BLaER1 treated with 17β-estradiol and CSF1 and Interleukin-3, amounts not matched to agents 10 nM and 100 nM (cell line): ENCODE data around the gene DLAT.
"Not testable (repeated sequence)": the region's sequence is repeated elsewhere in the genome, so short reads cannot be mapped to it uniquely, and the experiment has no call there.

Experiments used
- H3K27ac ChIP-seq, 11 experiments: shearing (Covaris generic); formaldehyde crosslinking; 2 replicates each; pipeline ENCODE4 v1.8.1; 2022
- H3K27me3 ChIP-seq, 11 experiments: shearing (Covaris generic); formaldehyde crosslinking; 2 replicates each; pipeline ENCODE4 v1.8.1; 2022
- H3K36me3 ChIP-seq, 11 experiments: shearing (Covaris generic); formaldehyde crosslinking; 2 replicates each; pipeline ENCODE4 v1.8.1; 2022
- H3K4me1 ChIP-seq, 10 experiments: shearing (Covaris generic); formaldehyde crosslinking; 2 replicates each; pipeline ENCODE4 v1.8.1; 2022
- H3K4me2 ChIP-seq, 11 experiments: shearing (Covaris generic); formaldehyde crosslinking; 2 replicates each; pipeline ENCODE4 v1.8.1; 2022
- H3K4me3 ChIP-seq, 10 experiments: shearing (Covaris generic); formaldehyde crosslinking; 2 replicates each; pipeline ENCODE4 v1.8.1; 2022
- H3K9ac ChIP-seq, 11 experiments: shearing (Covaris generic); formaldehyde crosslinking; 2 replicates each; pipeline ENCODE4 v1.8.1; 2022
- H3K9me3 ChIP-seq, 11 experiments: shearing (Covaris generic); formaldehyde crosslinking; replicated peaks in 1 of 11; 2 replicates each; pipeline ENCODE4 v1.8.1; 2022
- H4K20me1 ChIP-seq, 11 experiments: shearing (Covaris generic); formaldehyde crosslinking; 2 replicates each; pipeline ENCODE4 v1.8.1; 2022
- Cebpa-rat ChIP-seq, 11 experiments: shearing (Covaris generic); IDR thresholded peaks; 2 replicates each; pipeline ENCODE4 v1.8.1; 2022

Gene DLAT

GRCh38 chr11:112016765-112017376, 8.3 kb upstream of the DLAT start:
- Histone ChIP-seq H3K27me3 (no peaks in the 10 kb centered on the region), H3K36me3 (no peaks in the 10 kb centered on the region), H3K4me2 (peak overlapping the region in 7 of 11 experiments; percentile 16 to 56 (median 22); a peak in 11 of 22 replicates), H3K9ac (no peak overlapping the region), H3K4me3 (no peak overlapping the region), H3K27ac (peak overlapping the region in 1 of 11 experiments; percentile 37; a peak in 2 of 22 replicates), H3K4me1 (peaks cover 0 to 12% (median 10%) of the 10 kb centered on the region in 10 experiments; a peak in 11 of 20 replicates), H4K20me1 (no peaks in the 10 kb centered on the region), H3K9me3 (no peaks in the 10 kb centered on the region)
- no peak for TF ChIP-seq Cebpa-rat (IDR thresholded peaks at IDR 0.05)

DNA sequence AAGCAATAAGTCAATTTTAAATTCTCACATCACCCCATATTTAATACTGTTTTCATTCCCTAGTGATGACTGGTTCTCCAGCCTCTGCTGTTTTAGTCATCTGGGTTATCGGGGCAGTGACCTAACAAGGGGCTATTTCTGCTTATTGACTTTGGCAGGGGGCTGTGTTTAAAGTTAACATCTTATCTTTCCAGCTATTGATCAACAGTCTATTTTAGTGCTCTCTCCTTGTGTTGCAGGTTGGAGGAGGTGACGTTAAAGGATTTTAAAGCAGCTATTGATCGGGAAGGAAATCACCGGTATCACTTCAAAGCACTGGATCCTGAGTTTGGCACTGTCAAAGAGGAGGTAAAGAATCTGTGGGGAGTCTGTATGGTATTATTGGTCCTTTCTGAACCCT, 7.7 kb upstream of the DLAT start:
- no peak overlapping the region for H3K9ac ChIP-seq
- no peak overlapping the region for H3K27ac ChIP-seq
- H3K4me3 ChIP-seq, result no peak overlapping the region
- H3K4me2 ChIP-seq, result no peak overlapping the region
- H3K27me3 ChIP-seq, result no peaks in the 10 kb centered on the region
- no peaks in the 10 kb centered on the region for H3K9me3 ChIP-seq
- no peak for TF ChIP-seq Cebpa-rat (IDR thresholded peaks at IDR 0.05)
- H3K36me3 ChIP-seq, result no peaks in the 10 kb centered on the region
- peaks cover 0 to 12% (median 10%) of the 10 kb centered on the region in 10 experiments; a peak in 11 of 20 replicates for H3K4me1 ChIP-seq
- H4K20me1 ChIP-seq, result no peaks in the 10 kb centered on the region

- Histone ChIP-seq H3K27ac (no peak overlapping the region), H4K20me1 (no peaks in the 10 kb centered on the region), H3K4me2 (no peak overlapping the region), H3K36me3 (no peaks in the 10 kb centered on the region), H3K4me1 (peaks cover 6 to 22% (median 18%) of the 10 kb centered on the region in 10 experiments), H3K9me3 (no peaks in the 10 kb centered on the region), H3K9ac (no peak overlapping the region), H3K4me3 (no peak overlapping the region), H3K27me3 (no peaks in the 10 kb centered on the region)
- no peak for TF ChIP-seq Cebpa-rat (IDR thresholded peaks at IDR 0.05)
Measured at GRCh38 chr11:112019066-112019465, 6.1 kb upstream of the DLAT start.

DNA sequence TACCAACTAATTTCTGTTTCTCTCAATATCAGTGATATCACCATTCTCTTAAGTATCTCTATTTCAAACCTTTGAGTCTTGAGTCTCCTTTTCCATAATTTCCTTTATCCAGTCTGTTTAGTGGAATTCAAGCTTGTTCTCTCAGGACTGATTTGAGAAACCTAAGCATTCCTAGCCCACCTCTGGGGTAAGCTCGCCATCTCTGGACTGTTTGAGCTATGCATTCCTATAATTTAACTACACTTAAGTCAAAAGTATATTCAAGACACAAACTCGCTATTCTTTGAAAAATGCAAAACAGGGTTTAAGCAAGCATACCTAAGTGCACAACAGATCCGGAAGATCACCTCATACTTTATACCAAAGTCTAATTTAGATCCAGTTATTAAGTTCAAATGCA, 2.1 kb upstream of the DLAT start:
- H3K9me3 ChIP-seq, result no peaks in the 10 kb centered on the region
- H3K4me1 ChIP-seq, result peaks cover 12 to 20% (median 16%) of the 10 kb centered on the region in 10 experiments
- H3K9ac ChIP-seq, result no peak overlapping the region
- H3K4me2 ChIP-seq, result peak overlapping the region in 5 of 11 experiments; percentile 86 to 93 (median 90); a peak in 2 of 22 replicates
- H3K36me3 ChIP-seq, result peaks cover 2 to 5% (median 4%) of the 10 kb centered on the region in 11 experiments; a peak in 20 of 22 replicates
- H4K20me1 ChIP-seq, result no peaks in the 10 kb centered on the region
- H3K27ac ChIP-seq, result no peak overlapping the region
- TF ChIP-seq Cebpa-rat (IDR thresholded peaks at IDR 0.05), result no peak
- H3K27me3 ChIP-seq, result no peaks in the 10 kb centered on the region
- H3K4me3 ChIP-seq, result no peak overlapping the region

GRCh38 chr11:112024178-112024772, 933 bp upstream of the DLAT start:
- Histone ChIP-seq H3K27me3 (no peaks in the 10 kb centered on the region), H3K36me3 (peaks cover 14 to 16% (median 15%) of the 10 kb centered on the region in 11 experiments), H3K27ac (peak overlapping the region; percentile 53 to 94 (median 90)), H3K9ac (peak overlapping the region; percentile 82 to 96 (median 91)), H3K4me1 (peaks cover 12 to 20% (median 16%) of the 10 kb centered on the region in 10 experiments), H3K4me3 (peak overlapping the region; percentile 74 to 99 (median 92)), H4K20me1 (peaks cover 0 to 3% (median 0%) of the 10 kb centered on the region in 11 experiments; a peak in 1 of 22 replicates), H3K4me2 (peak overlapping the region; percentile 80 to 97 (median 89)), H3K9me3 (no peaks in the 10 kb centered on the region)
- no peak for TF ChIP-seq Cebpa-rat (IDR thresholded peaks at IDR 0.05)

GRCh38 chr11:112025707-112026106, 499 bp downstream of the DLAT start:
- no peaks in the 10 kb centered on the region for H3K9me3 ChIP-seq
- H3K4me1 ChIP-seq, result peaks cover 12 to 20% (median 16%) of the 10 kb centered on the region in 10 experiments
- TF ChIP-seq Cebpa-rat (IDR thresholded peaks at IDR 0.05), result no peak
- peak overlapping the region; percentile 82 to 96 (median 91) for H3K9ac ChIP-seq
- H3K27me3 ChIP-seq, result no peaks in the 10 kb centered on the region
- H4K20me1 ChIP-seq, result peaks cover 0 to 5% (median 0%) of the 10 kb centered on the region in 11 experiments; a peak in 1 of 22 replicates
- peak overlapping the region; percentile 53 to 94 (median 90) for H3K27ac ChIP-seq
- H3K4me2 ChIP-seq, result peak overlapping the region; percentile 80 to 97 (median 89)
- peaks cover 28 to 31% (median 30%) of the 10 kb centered on the region in 11 experiments for H3K36me3 ChIP-seq
- peak overlapping the region; percentile 74 to 99 (median 92) for H3K4me3 ChIP-seq

- Histone ChIP-seq H3K36me3 (peaks cover 39 to 43% (median 41%) of the 10 kb centered on the region in 11 experiments), H3K4me1 (peaks cover 12 to 20% (median 16%) of the 10 kb centered on the region in 10 experiments)
- not testable (repeated sequence) for H3K27ac ChIP-seq, H3K4me2 ChIP-seq, H4K20me1 ChIP-seq, H3K27me3 ChIP-seq, H3K9me3 ChIP-seq, H3K4me3 ChIP-seq, H3K9ac ChIP-seq
Measured at GRCh38 chr11:112026784-112027410, 1.7 kb downstream of the DLAT start.

DNA sequence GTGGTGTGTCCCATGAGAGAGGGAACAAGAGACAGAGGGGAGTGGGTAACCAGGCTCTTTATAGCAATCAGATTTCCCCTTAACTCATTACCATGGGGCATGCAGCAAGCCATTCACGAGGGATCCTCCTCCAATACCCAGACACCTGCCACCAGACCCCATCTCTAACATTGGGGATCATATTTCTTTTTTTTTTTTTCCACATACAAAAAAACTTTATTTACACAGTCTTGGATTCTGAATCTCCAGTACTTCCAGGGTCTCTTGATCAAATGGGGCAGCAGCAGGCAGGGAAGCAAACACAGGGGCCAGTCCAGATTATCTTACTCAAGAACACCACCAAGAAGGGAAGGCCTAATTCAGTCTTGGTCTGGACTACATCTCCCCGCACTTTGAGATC, 4.3 kb downstream of the DLAT start:
- Histone ChIP-seq H3K4me2 (no peak overlapping the region), H3K4me3 (no peak overlapping the region), H3K27ac (no peak overlapping the region), H3K36me3 (peaks cover 65 to 68% (median 67%) of the 10 kb centered on the region in 11 experiments), H3K9ac (no peak overlapping the region), H4K20me1 (peaks cover 0 to 14% (median 0%) of the 10 kb centered on the region in 11 experiments; a peak in 2 of 22 replicates), H3K27me3 (no peaks in the 10 kb centered on the region), H3K4me1 (peaks cover 2 to 7% (median 3%) of the 10 kb centered on the region in 10 experiments; a peak in 16 of 20 replicates), H3K9me3 (no peaks in the 10 kb centered on the region)
- no peak for TF ChIP-seq Cebpa-rat (IDR thresholded peaks at IDR 0.05)

DNA sequence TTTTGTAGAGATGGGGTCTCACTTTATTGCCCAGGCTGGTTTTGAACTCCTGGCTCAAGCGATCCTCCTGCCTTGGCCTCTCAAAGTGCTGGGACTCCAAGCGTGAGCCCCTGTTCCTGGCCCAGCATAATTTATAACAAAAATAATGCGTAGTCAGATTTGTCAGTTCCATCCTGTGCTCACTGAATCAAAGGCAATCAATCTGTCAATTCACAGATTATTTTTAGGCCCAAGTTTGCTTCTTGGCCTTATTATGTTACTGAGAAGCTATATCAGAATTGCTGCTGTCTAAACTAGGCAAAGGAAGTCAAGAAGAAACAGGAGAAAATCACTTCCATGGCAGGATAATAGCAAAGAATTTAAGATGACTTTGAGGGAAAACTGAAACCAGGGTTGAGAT, 8.7 kb downstream of the DLAT start:
- Histone ChIP-seq H3K36me3 (peaks cover 88 to 99% (median 93%) of the 10 kb centered on the region in 11 experiments), H3K9ac (no peak overlapping the region)

More for the DNA sequence above, 8.7 kb downstream of the DLAT start:
- no peaks in the 10 kb centered on the region for H3K4me1 ChIP-seq
- H3K27ac ChIP-seq, result no peak overlapping the region
- no peak overlapping the region for H3K4me3 ChIP-seq
- peaks cover 0 to 14% (median 0%) of the 10 kb centered on the region in 11 experiments; a peak in 1 of 22 replicates for H4K20me1 ChIP-seq
- TF ChIP-seq Cebpa-rat (IDR thresholded peaks at IDR 0.05), result no peak
- H3K27me3 ChIP-seq, result no peaks in the 10 kb centered on the region
- H3K4me2 ChIP-seq, result no peak overlapping the region
- H3K9me3 ChIP-seq, result no peaks in the 10 kb centered on the region
